ENCODE data around the gene RELB.

Gene RELB

DNA sequence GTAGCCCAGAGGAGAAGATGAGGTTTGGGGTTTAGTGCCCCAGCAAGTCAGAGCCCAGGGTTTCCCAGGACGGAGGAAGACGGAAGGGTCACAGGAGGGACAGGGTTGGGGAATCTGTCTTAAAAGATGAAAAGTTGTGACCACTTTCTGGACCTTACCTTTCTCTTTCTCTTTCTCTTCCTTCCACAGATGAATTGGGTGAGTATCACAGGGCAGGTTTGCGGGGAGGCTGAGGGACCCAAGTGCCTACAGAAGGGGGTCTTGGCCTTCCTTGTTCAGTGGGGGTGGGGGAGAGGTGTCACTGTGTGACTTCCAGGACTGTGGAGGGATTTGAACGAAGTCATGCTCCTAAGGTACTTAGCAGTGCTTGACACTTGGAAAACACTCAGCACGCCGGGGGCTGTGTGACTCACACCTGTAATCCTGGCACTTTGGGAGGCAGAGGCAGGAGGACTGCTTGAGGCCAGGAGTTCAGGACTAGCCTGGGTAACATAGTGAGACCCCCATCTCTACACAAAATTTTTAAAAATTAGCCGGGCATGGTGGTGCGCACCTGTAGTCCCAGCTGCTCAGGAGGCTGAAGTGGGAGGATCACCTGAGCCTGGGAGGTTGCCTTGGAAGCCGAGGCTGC lies 8.5 kb downstream of the RELB start:
- TF ChIP-seq TCF4 (CRISPR knock-in tag; IDR thresholded peaks at IDR 0.05; ENCODE audit: borderline replicate concordance) (no peak), BACH2 (CRISPR knock-in tag; IDR thresholded peaks at IDR 0.05; ENCODE audit: borderline replicate concordance) (no peak), ZNF8 (CRISPR knock-in tag; IDR thresholded peaks at IDR 0.05) (no peak), ZNF70 (CRISPR knock-in tag; IDR thresholded peaks at IDR 0.05) (no peak), SNAI2 (CRISPR knock-in tag; IDR thresholded peaks at IDR 0.05) (no peak), RARB (CRISPR knock-in tag; IDR thresholded peaks at IDR 0.05) (no peak), ZFP30 (CRISPR knock-in tag; IDR thresholded peaks at IDR 0.05) (no peak), ARNTL (CRISPR knock-in tag; IDR thresholded peaks at IDR 0.05; ENCODE audit: borderline replicate concordance, low read depth) (no peak), ZFP3 (CRISPR knock-in tag; IDR thresholded peaks at IDR 0.05) (no peak)
- TF ChIP-seq, protein P1, sequence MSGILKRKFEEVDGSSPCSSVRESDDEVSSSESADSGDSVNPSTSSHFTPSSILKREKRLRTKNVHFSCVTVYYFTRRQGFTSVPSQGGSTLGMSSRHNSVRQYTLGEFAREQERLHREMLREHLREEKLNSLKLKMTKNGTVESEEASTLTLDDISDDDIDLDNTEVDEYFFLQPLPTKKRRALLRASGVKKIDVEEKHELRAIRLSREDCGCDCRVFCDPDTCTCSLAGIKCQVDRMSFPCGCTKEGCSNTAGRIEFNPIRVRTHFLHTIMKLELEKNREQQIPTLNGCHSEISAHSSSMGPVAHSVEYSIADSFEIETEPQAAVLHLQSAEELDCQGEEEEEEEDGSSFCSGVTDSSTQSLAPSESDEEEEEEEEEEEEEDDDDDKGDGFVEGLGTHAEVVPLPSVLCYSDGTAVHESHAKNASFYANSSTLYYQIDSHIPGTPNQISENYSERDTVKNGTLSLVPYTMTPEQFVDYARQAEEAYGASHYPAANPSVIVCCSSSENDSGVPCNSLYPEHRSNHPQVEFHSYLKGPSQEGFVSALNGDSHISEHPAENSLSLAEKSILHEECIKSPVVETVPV (CRISPR knock-in tag; IDR thresholded peaks at IDR 0.05), result no peak
- TF ChIP-seq, protein P2, sequence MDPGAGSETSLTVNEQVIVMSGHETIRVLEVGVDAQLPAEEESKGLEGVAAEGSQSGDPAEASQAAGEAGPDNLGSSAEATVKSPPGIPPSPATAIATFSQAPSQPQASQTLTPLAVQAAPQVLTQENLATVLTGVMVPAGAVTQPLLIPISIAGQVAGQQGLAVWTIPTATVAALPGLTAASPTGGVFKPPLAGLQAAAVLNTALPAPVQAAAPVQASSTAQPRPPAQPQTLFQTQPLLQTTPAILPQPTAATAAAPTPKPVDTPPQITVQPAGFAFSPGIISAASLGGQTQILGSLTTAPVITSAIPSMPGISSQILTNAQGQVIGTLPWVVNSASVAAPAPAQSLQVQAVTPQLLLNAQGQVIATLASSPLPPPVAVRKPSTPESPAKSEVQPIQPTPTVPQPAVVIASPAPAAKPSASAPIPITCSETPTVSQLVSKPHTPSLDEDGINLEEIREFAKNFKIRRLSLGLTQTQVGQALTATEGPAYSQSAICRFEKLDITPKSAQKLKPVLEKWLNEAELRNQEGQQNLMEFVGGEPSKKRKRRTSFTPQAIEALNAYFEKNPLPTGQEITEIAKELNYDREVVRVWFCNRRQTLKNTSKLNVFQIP (CRISPR knock-in tag; IDR thresholded peaks at IDR 0.05; ENCODE audit: borderline replicate concordance, low read depth), result no peak

DNA sequence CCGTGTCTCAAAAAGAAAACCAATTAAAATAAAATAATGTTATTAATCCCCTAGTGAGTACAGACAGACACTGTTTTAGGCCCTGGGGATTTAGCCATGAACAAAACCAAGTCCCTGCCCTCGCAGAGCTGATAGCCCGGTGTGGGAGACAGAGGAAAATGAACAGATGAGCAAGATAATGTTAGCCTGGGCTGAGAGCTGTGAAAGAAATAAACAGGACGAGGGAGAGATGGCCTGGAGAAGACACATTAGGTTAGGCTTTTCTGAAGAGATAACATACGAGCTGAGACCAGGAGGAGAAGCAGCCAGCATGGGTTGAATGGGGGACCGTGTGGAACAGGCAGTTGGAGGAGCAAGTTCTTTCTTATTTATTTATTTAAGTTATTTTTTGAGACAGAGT lies 9.0 kb downstream of the RELB start:
- ATAC-seq, result no peak; the same call in 2 of the 3 replicates

More for the DNA sequence above, 8.5 kb downstream of the RELB start:
- no peak for ATAC-seq

DNA sequence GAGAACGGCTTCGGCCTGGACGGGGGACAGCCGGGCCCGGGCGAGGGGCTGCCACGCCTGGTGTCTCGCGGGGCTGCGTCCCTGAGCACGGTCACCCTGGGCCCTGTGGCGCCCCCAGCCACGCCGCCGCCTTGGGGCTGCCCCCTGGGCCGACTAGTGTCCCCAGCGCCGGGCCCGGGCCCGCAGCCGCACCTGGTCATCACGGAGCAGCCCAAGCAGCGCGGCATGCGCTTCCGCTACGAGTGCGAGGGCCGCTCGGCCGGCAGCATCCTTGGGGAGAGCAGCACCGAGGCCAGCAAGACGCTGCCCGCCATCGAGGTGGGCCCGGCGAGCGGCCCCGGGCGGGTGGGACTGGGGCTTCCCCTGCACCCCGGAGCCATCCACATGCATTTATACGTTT lies 10.7 kb downstream of the RELB start:
- TF ChIP-seq, protein P3, sequence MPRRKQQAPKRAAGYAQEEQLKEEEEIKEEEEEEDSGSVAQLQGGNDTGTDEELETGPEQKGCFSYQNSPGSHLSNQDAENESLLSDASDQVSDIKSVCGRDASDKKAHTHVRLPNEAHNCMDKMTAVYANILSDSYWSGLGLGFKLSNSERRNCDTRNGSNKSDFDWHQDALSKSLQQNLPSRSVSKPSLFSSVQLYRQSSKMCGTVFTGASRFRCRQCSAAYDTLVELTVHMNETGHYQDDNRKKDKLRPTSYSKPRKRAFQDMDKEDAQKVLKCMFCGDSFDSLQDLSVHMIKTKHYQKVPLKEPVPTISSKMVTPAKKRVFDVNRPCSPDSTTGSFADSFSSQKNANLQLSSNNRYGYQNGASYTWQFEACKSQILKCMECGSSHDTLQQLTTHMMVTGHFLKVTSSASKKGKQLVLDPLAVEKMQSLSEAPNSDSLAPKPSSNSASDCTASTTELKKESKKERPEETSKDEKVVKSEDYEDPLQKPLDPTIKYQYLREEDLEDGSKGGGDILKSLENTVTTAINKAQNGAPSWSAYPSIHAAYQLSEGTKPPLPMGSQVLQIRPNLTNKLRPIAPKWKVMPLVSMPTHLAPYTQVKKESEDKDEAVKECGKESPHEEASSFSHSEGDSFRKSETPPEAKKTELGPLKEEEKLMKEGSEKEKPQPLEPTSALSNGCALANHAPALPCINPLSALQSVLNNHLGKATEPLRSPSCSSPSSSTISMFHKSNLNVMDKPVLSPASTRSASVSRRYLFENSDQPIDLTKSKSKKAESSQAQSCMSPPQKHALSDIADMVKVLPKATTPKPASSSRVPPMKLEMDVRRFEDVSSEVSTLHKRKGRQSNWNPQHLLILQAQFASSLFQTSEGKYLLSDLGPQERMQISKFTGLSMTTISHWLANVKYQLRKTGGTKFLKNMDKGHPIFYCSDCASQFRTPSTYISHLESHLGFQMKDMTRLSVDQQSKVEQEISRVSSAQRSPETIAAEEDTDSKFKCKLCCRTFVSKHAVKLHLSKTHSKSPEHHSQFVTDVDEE (CRISPR knock-in tag; IDR thresholded peaks at IDR 0.05), result no peak
- TF ChIP-seq ARNTL (CRISPR knock-in tag; IDR thresholded peaks at IDR 0.05; ENCODE audit: borderline replicate concordance, low read depth) (no peak), ISL1 (CRISPR knock-in tag; IDR thresholded peaks at IDR 0.05) (no peak)
- no peak for ATAC-seq

More for the DNA sequence above, 9.0 kb downstream of the RELB start:
- no peak for TF ChIP-seq SNAI2 (CRISPR knock-in tag; IDR thresholded peaks at IDR 0.05)
- TF ChIP-seq, protein P4, sequence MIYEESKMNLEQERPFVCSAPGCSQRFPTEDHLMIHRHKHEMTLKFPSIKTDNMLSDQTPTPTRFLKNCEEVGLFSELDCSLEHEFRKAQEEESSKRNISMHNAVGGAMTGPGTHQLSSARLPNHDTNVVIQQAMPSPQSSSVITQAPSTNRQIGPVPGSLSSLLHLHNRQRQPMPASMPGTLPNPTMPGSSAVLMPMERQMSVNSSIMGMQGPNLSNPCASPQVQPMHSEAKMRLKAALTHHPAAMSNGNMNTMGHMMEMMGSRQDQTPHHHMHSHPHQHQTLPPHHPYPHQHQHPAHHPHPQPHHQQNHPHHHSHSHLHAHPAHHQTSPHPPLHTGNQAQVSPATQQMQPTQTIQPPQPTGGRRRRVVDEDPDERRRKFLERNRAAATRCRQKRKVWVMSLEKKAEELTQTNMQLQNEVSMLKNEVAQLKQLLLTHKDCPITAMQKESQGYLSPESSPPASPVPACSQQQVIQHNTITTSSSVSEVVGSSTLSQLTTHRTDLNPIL (CRISPR knock-in tag; IDR thresholded peaks at IDR 0.05; ENCODE audit: low read depth), result no peak
- TF ChIP-seq ZNF8 (CRISPR knock-in tag; IDR thresholded peaks at IDR 0.05), result no peak
- TF ChIP-seq, protein P5, sequence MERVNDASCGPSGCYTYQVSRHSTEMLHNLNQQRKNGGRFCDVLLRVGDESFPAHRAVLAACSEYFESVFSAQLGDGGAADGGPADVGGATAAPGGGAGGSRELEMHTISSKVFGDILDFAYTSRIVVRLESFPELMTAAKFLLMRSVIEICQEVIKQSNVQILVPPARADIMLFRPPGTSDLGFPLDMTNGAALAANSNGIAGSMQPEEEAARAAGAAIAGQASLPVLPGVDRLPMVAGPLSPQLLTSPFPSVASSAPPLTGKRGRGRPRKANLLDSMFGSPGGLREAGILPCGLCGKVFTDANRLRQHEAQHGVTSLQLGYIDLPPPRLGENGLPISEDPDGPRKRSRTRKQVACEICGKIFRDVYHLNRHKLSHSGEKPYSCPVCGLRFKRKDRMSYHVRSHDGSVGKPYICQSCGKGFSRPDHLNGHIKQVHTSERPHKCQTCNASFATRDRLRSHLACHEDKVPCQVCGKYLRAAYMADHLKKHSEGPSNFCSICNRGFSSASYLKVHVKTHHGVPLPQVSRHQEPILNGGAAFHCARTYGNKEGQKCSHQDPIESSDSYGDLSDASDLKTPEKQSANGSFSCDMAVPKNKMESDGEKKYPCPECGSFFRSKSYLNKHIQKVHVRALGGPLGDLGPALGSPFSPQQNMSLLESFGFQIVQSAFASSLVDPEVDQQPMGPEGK (CRISPR knock-in tag; IDR thresholded peaks at IDR 0.05; ENCODE audit: borderline replicate concordance), result no peak
- no peak for TF ChIP-seq ISL1 (CRISPR knock-in tag; IDR thresholded peaks at IDR 0.05)
- TF ChIP-seq TOX (CRISPR knock-in tag; IDR thresholded peaks at IDR 0.05; ENCODE audit: borderline replicate concordance), result no peak
- no peak for TF ChIP-seq ARNTL (CRISPR knock-in tag; IDR thresholded peaks at IDR 0.05; ENCODE audit: borderline replicate concordance, low read depth)
- no peak for TF ChIP-seq CSDC2 (CRISPR knock-in tag; IDR thresholded peaks at IDR 0.05)
- no peak for TF ChIP-seq ZNF565 (CRISPR knock-in tag; conservative IDR thresholded peaks at IDR 0.05; ENCODE audit: low read depth)

All from SK-N-SH treated with all-trans-retinoic acid at 6 μM for 48 hours (cell line).